PFSK-1 (cell line): ENCODE measurements around the gene ZNF385D. TPM values are rescaled to one million over a fixed set of nuclear protein-coding genes. Genes with fewer than 3 reads are reported as not detected.

ENCODE experiments used
- FOXP2 ChIP-seq: optimal IDR thresholded peaks from 2 replicates; pipeline ENCODE3; 2011; ENCODE audit warnings: borderline replicate concordance, control low read depth, inconsistent platforms; ENCODE audit not compliant: insufficient read depth; ENCODE audit errors: extremely low read length, extremely low read depth
- POLR2AphosphoS5 ChIP-seq: IDR thresholded peaks from 2 replicates; pipeline ENCODE4 v1.6.1; 2012; ENCODE audit warnings: low read depth, mild to moderate bottlenecking, control low read depth, low read length, moderate library complexity
- SIN3A ChIP-seq: IDR thresholded peaks from 2 replicates; pipeline ENCODE4 v1.6.1; 2012; ENCODE audit warnings: mild to moderate bottlenecking, low read length, moderate library complexity, borderline replicate concordance; ENCODE audit not compliant: insufficient read depth
- TAF1 ChIP-seq: IDR thresholded peaks from 2 replicates; pipeline ENCODE4 v1.6.1; 2012; ENCODE audit warnings: low read length, control low read depth, borderline replicate concordance; ENCODE audit not compliant: insufficient read depth
- polyA plus RNA-seq: library from polyadenylated mRNA; unstranded; fragments of >200 nt; gene quantifications from one replicate; pipeline ENCODE4 v1.2.1, GENCODE V29; 2012; ENCODE audit warnings: low read depth, missing spikeins; ENCODE audit not compliant: insufficient read length
- TF ChIP-seq, protein P1 (sequence below), 2 experiments: IDR thresholded peaks; 2 replicates each; pipeline versions ENCODE4 v1.6.1 to v1.8.0; 2011 to 2012; ENCODE audit warnings: low read depth in 2 of 2, low read length in 2 of 2, control low read depth in 1 of 2, inconsistent platforms in 1 of 2, mild to moderate bottlenecking in 1 of 2, moderate library complexity in 1 of 2; ENCODE audit not compliant: insufficient read depth in 1 of 2

ZNF385D gene, protein sequence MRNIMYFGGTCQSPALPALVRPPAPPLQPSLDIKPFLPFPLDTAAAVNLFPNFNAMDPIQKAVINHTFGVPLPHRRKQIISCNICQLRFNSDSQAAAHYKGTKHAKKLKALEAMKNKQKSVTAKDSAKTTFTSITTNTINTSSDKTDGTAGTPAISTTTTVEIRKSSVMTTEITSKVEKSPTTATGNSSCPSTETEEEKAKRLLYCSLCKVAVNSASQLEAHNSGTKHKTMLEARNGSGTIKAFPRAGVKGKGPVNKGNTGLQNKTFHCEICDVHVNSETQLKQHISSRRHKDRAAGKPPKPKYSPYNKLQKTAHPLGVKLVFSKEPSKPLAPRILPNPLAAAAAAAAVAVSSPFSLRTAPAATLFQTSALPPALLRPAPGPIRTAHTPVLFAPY
- 29.0 TPM for polyA plus RNA-seq

DNA sequence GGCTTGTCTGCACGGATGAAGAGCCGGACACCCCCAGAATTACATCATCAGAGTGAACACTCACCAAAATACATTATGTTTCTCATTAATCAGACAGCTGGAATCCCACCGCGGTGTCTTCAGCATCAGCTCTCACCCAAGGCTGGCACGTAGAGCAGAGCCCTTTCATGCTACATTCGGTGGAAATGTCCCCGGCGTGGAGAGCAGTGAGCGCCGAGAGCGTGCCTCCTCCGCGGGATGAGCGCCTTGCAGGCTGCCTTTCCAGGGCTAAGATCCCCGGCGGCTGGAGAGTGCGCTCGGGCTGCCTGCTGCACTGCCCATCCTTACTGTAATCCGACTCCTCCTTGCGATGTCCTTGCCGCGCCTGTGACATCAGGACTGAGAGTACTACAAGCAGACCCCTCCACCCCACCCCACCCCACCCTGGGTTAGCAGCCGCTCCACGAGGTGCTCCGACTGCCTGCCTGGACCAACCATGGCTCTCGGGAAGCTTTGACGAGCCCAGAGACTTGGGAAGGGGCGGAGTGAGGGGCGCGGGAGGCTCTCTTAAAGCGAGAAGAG, at the start of gene ZNF385D:
ZNF385D (minus strand) TSS at position 380 of the 561 bp plus-strand sequence; CDS start at position 86, 294 bp downstream.
- TF ChIP-seq SIN3A (peak; percentile 41; the same call in 1 of the 2 replicates), FOXP2 (peak; percentile 56), TAF1 (peak; percentile 70; the same call in 1 of the 2 replicates), POLR2AphosphoS5 (peak; percentile 62; the same call in 1 of the 2 replicates)
- TF ChIP-seq, protein P1, sequence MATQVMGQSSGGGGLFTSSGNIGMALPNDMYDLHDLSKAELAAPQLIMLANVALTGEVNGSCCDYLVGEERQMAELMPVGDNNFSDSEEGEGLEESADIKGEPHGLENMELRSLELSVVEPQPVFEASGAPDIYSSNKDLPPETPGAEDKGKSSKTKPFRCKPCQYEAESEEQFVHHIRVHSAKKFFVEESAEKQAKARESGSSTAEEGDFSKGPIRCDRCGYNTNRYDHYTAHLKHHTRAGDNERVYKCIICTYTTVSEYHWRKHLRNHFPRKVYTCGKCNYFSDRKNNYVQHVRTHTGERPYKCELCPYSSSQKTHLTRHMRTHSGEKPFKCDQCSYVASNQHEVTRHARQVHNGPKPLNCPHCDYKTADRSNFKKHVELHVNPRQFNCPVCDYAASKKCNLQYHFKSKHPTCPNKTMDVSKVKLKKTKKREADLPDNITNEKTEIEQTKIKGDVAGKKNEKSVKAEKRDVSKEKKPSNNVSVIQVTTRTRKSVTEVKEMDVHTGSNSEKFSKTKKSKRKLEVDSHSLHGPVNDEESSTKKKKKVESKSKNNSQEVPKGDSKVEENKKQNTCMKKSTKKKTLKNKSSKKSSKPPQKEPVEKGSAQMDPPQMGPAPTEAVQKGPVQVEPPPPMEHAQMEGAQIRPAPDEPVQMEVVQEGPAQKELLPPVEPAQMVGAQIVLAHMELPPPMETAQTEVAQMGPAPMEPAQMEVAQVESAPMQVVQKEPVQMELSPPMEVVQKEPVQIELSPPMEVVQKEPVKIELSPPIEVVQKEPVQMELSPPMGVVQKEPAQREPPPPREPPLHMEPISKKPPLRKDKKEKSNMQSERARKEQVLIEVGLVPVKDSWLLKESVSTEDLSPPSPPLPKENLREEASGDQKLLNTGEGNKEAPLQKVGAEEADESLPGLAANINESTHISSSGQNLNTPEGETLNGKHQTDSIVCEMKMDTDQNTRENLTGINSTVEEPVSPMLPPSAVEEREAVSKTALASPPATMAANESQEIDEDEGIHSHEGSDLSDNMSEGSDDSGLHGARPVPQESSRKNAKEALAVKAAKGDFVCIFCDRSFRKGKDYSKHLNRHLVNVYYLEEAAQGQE (IDR thresholded peaks at IDR 0.05; ENCODE audit: insufficient read depth in 1 of 2, low read depth in 2 of 2, low read length in 2 of 2): no peak

DNA sequence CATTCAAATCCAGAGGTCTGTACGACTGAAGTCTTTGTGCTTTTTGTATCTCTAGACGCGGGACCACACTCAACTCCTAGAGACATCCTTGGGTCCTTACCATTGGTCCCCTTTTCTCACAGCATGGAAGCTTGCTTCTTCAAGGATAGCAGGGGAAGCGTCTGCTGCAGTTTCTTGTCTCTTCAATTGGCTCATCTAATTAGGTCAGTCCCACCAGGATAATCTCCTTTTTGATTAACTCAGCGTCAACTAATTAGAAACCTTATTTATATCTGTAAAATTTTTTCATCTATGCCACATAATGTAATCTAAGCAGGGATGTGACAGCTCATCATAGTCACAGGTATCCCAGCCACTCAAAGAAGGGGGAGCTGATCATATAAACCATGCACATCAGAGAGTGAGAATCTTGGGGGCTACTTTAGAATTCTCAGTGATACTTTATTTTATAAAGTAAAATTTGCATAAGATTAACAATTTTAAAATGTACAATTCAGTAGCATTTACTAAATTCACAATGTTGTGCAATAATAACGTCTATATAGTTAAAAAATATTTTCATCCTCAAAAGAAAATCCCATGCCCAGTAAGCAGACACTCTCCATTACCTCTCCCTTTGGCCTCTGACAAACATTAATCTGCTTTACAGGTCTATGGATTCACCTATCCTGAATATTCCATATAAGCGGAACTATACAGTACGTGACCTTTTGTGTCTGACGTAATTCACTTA, 47.5 kb upstream of the ZNF385D start:
- TF ChIP-seq, protein P1 (IDR thresholded peaks at IDR 0.05; ENCODE audit: insufficient read depth in 1 of 2, low read depth in 2 of 2, low read length in 2 of 2): no peak
- TF ChIP-seq TAF1 (no peak), POLR2AphosphoS5 (no peak), SIN3A (no peak), FOXP2 (no peak)

DNA sequence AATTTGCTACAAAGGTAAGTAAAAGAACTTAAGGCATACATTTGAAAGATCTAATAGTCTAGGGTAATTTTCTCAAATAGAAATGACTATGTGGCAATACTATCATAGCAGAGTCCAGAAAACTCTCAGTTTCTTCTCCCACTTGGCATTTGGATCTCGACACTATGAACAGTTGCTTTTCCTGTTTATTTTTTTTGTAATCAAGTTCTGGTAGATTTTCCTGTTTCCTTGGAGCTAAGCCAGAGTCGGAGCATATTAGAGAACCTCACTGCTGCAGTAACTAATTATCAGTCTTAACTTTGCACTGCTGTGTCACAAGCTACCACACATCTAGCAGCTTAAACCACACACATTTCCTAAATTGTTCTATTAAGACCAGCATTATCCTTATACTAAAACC, 44.9 kb upstream of the ZNF385D start:
- TF ChIP-seq TAF1 (no peak), FOXP2 (no peak), POLR2AphosphoS5 (no peak), SIN3A (no peak)
- TF ChIP-seq, protein P1 (IDR thresholded peaks at IDR 0.05; ENCODE audit: insufficient read depth in 1 of 2, low read depth in 2 of 2, low read length in 2 of 2): no peak

DNA sequence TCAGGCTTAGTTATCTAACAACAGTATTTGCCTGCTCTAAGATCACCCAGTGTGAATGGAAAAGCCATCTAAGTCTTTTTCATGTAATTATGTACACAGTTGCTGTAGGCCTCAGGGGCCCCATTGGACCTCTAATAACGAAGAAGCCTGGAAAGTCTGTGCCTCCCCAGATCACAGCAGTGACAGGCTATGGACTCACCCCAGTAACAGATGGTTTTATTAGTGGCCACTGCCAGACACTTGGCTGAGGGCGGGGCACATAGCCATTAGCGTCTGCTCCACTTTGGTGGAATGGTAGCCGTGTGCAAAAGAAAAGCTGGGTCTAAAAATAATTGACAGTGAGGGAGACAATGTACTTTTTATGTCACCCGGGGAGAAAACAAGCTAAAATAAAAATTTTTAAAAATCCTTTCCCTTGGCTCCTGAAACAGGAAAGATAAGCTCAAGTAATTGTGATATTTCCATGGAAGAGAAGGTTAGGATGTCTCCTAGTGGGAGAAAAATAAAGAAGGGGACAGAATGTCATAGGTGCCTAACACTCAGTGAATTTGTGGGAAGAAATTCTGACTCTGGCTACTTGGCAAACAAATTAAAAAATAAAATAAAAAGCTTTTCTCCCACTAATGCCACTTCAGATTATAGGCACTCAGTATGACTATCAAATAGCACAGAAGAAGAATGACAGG, 44.3 kb upstream of the ZNF385D start:
- no peak for TF ChIP-seq POLR2AphosphoS5
- no peak for TF ChIP-seq FOXP2
- no peak for TF ChIP-seq TAF1
- TF ChIP-seq, protein P1 (IDR thresholded peaks at IDR 0.05; ENCODE audit: insufficient read depth in 1 of 2, low read depth in 2 of 2, low read length in 2 of 2): no peak
- no peak for TF ChIP-seq SIN3A
